Keratinocyte (primary cell): ENCODE data around the gene CARMIL1. TPM values are rescaled to one million over a fixed set of nuclear protein-coding genes. Genes with fewer than 3 reads are reported as not detected.

Experiments
- DNase-seq: peaks from one replicate; pipeline ENCODE4 v3.0.0-alpha.2; 2011; ENCODE audit warnings: low read depth, missing footprints, low spot score
- FAIRE-seq: peaks from 2 replicates; lab custom pipeline; 2011; peaks lifted over from hg19 to GRCh38; lab: Jason Lieb, UNC
- H2AFZ ChIP-seq: 2 replicates; pipeline ENCODE4 v1.6.0; 2012; ENCODE audit warnings: low read length, control low read depth, inconsistent platforms; ENCODE audit not compliant: control insufficient read depth
- H3K27ac ChIP-seq: 2 replicates; pipeline ENCODE4 v1.5.1; 2011; ENCODE audit warnings: low read length; ENCODE audit not compliant: control insufficient read depth, insufficient read depth
- H3K27me3 ChIP-seq: 3 replicates; pipeline ENCODE4 v1.6.0; 2011; ENCODE audit warnings: low read length; ENCODE audit not compliant: control insufficient read depth, insufficient read depth; ENCODE audit errors: extremely low read depth
- H3K36me3 ChIP-seq, 2 experiments: 2 replicates in 1 of 2; 3 replicates in 1 of 2; pipeline ENCODE4 v1.5.1; 2011; ENCODE audit warnings: low read length in 2 of 2, mild to moderate bottlenecking in 1 of 2; ENCODE audit not compliant: control insufficient read depth in 2 of 2, insufficient read depth in 2 of 2; ENCODE audit errors: extremely low read depth in 1 of 2
- H3K4me1 ChIP-seq: 3 replicates; pipeline ENCODE4 v1.5.1; 2011; ENCODE audit warnings: low read length; ENCODE audit not compliant: control insufficient read depth, insufficient read depth; ENCODE audit errors: extremely low read depth
- H3K4me2 ChIP-seq: 3 replicates; pipeline ENCODE4 v1.6.0; 2011; ENCODE audit warnings: low read depth, low read length; ENCODE audit not compliant: control insufficient read depth, insufficient read depth; ENCODE audit errors: extremely low read depth
- H3K4me3 ChIP-seq, 3 experiments: fragments of 200-600 bp in 1 of 3; sonication (generic) in 1 of 3; 2 replicates in 2 of 3; 3 replicates in 1 of 3; pipeline ENCODE4 v1.5.1; 2011 to 2016; ENCODE audit warnings: low read length in 3 of 3, mild to moderate bottlenecking in 3 of 3, control low read depth in 2 of 3, inconsistent platforms in 1 of 3, low read depth in 1 of 3, mixed read lengths in 1 of 3, mixed run types in 1 of 3, moderate library complexity in 1 of 3; ENCODE audit not compliant: control insufficient read depth in 2 of 3, insufficient read depth in 2 of 3; ENCODE audit errors: extremely low read depth in 1 of 3
- H3K79me2 ChIP-seq: 2 replicates; pipeline ENCODE4 v1.6.0; 2012; ENCODE audit warnings: low read length; ENCODE audit not compliant: control insufficient read depth, insufficient read depth
- H3K9ac ChIP-seq: 3 replicates; pipeline ENCODE4 v1.6.0; 2011; ENCODE audit warnings: low read length; ENCODE audit not compliant: control insufficient read depth, insufficient read depth; ENCODE audit errors: extremely low read depth
- H3K9me1 ChIP-seq: 3 replicates; pipeline ENCODE4 v1.6.0; 2011; ENCODE audit warnings: low read length; ENCODE audit not compliant: control insufficient read depth, insufficient read depth; ENCODE audit errors: extremely low read depth
- H3K9me3 ChIP-seq: 2 replicates; pipeline ENCODE4 v1.5.1; 2012; ENCODE audit warnings: low read depth, low read length; ENCODE audit not compliant: control insufficient read depth
- H4K20me1 ChIP-seq: 3 replicates; pipeline ENCODE4 v1.6.0; 2011; ENCODE audit warnings: low read length; ENCODE audit not compliant: control insufficient read depth, insufficient read depth; ENCODE audit errors: extremely low read depth
- EZH2 ChIP-seq: IDR thresholded peaks from one replicate; pipeline ENCODE4 v1.6.1; 2012; ENCODE audit warnings: inconsistent platforms, mild to moderate bottlenecking, low read length, moderate library complexity
- dilution Hi-C: fragments of 300-500 bp; cut with MboI; formaldehyde crosslinking; loops from one replicate; pipeline ENCODE4 v1.7.0; 2020; ENCODE audit warnings: low sequenced_read_pairs; ENCODE audit not compliant: extremely low pct_ligation_motif_present
- polyA plus RNA-seq, 5 experiments: library from polyadenylated mRNA; depleted of rRNA in 3 of 5; stranded (reverse) in 3 of 5; stranded (forward) in 1 of 5; unstranded in 1 of 5; fragments of >200 nt; gene quantifications; 1 replicate in 1 of 5; 2 replicates in 3 of 5; 3 replicates in 1 of 5; pipeline versions ENCODE4 v1.2.1 to v1.2.3, GENCODE V29; 2011 to 2012; ENCODE audit warnings: missing spikeins in 2 of 5, low read depth in 1 of 5, low replicate concordance in 1 of 5
- TF ChIP-seq, protein P1 (sequence below), 3 experiments: IDR thresholded peaks in 1 of 3; conservative IDR thresholded peaks in 1 of 3; optimal IDR thresholded peaks in 1 of 3; 2 replicates in 2 of 3; 3 replicates in 1 of 3; pipeline versions ENCODE3 to v1.5.1; 2011; ENCODE audit warnings: low read length in 3 of 3, mild to moderate bottlenecking in 3 of 3, moderate library complexity in 2 of 3, control low read depth in 1 of 3, inconsistent platforms in 1 of 3; ENCODE audit not compliant: insufficient read depth in 2 of 3; ENCODE audit errors: extremely low read depth in 1 of 3

The CARMIL1 gene
- polyA plus RNA-seq, 1 donor (not counting 4 experiments of a cell fraction or from before 2014, with no cell fraction given) = 18.9 TPM

GRCh38 chr6:25419879-25420278 lies 140.7 kb downstream of the CARMIL1 start:
- Histone ChIP-seq H3K9me3 (no peaks in the 10 kb centered on the region), H3K27me3 (no peaks in the 10 kb centered on the region), H3K36me3 (no peaks in the 10 kb centered on the region), H2AFZ (no peak overlapping the region), H4K20me1 (no peaks in the 10 kb centered on the region), H3K9ac (no peak overlapping the region), H3K4me2 (no peak overlapping the region), H3K4me3 (no peak overlapping the region), H3K4me1 (no peaks in the 10 kb centered on the region), H3K27ac (no peak overlapping the region), H3K79me2 (peaks cover 19% of the 10 kb centered on the region), H3K9me1 (peaks cover 3% of the 10 kb centered on the region)
- dilution Hi-C loops = no loop called here
- DNase-seq (no peak), FAIRE-seq (no peak)
- TF ChIP-seq EZH2 = no peak
- TF ChIP-seq, protein P1, sequence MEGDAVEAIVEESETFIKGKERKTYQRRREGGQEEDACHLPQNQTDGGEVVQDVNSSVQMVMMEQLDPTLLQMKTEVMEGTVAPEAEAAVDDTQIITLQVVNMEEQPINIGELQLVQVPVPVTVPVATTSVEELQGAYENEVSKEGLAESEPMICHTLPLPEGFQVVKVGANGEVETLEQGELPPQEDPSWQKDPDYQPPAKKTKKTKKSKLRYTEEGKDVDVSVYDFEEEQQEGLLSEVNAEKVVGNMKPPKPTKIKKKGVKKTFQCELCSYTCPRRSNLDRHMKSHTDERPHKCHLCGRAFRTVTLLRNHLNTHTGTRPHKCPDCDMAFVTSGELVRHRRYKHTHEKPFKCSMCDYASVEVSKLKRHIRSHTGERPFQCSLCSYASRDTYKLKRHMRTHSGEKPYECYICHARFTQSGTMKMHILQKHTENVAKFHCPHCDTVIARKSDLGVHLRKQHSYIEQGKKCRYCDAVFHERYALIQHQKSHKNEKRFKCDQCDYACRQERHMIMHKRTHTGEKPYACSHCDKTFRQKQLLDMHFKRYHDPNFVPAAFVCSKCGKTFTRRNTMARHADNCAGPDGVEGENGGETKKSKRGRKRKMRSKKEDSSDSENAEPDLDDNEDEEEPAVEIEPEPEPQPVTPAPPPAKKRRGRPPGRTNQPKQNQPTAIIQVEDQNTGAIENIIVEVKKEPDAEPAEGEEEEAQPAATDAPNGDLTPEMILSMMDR (optimal IDR thresholded peaks at IDR 0.05 in 1 of 3, IDR thresholded peaks at IDR 0.05 in 1 of 3, conservative IDR thresholded peaks at IDR 0.05 in 1 of 3; ENCODE audit: extremely low read depth in 1 of 3, insufficient read depth in 2 of 3, low read length in 3 of 3) = no peak

DNA sequence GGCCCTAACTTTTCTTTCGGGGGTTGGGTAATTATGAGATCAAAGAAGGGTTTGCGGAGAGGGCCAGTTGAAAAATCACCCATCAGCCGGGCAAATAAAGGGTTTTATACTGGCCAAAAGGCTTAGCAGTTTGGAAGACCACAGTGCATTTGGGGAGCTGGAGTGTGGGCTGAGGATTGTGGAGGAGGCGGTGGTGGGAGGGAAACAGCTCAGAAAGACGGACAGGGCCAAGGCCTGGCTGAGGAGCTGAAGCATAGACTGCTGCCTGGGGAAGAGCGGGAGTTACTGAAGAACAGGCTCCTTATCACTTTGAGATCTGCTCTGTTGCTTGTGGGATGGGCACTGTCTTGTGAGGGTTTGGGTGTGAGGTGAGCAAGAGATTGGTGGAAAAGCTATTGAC lies 144.2 kb downstream of the CARMIL1 start:
- Histone ChIP-seq H3K27ac (no peak overlapping the region), H3K36me3 (no peaks in the 10 kb centered on the region), H3K27me3 (no peaks in the 10 kb centered on the region), H3K9me3 (no peaks in the 10 kb centered on the region), H4K20me1 (no peaks in the 10 kb centered on the region), H3K9ac (no peak overlapping the region), H3K4me2 (no peak overlapping the region), H3K4me3 (no peak overlapping the region), H3K79me2 (peaks cover 2% of the 10 kb centered on the region), H2AFZ (no peak overlapping the region), H3K4me1 (no peaks in the 10 kb centered on the region), H3K9me1 (no peaks in the 10 kb centered on the region)
- TF ChIP-seq, protein P1 (optimal IDR thresholded peaks at IDR 0.05 in 1 of 3, IDR thresholded peaks at IDR 0.05 in 1 of 3, conservative IDR thresholded peaks at IDR 0.05 in 1 of 3; ENCODE audit: extremely low read depth in 1 of 3, insufficient read depth in 2 of 3, low read length in 3 of 3) = no peak
- TF ChIP-seq EZH2 = no peak
- dilution Hi-C loops = no loop called here
- no peak for DNase-seq
- FAIRE-seq = no peak
